HEK293 (cell line): ENCODE data around the gene NEU1.

Experiments
- CTCF ChIA-PET: fragments of 350-600 bp; formaldehyde crosslinking; extraction: SDS; loops from one replicate; lab custom pipeline; 2021; ENCODE audit warnings: antibody characterized with exemption; lab: Yijun Ruan, JAX
- POLR2A ChIA-PET: fragments of 300-600 bp; formaldehyde crosslinking; extraction: SDS; loops from one replicate; lab custom pipeline; 2020; ENCODE audit warnings: antibody characterized with exemption, inconsistent platforms; lab: Yijun Ruan, JAX
- H3K27ac ChIP-seq: fragments of 200-500 bp; sonication (Bioruptor generic); 2 replicates; pipeline ENCODE4 v1.5.1; 2014; ENCODE audit warnings: low read depth, low read length, control low read depth, inconsistent platforms; ENCODE audit errors: extremely low read depth
- H3K36me3 ChIP-seq, 2 experiments: fragments of 200-500 bp in 1 of 2; sonication (Bioruptor generic) in 1 of 2; 1 replicate in 1 of 2; 2 replicates in 1 of 2; pipeline ENCODE4 v1.5.1; 2014 to 2017; ENCODE audit warnings: inconsistent platforms in 2 of 2, low read length in 2 of 2; ENCODE audit not compliant: control insufficient read depth in 2 of 2, insufficient read depth in 1 of 2
- H3K4me1 ChIP-seq: fragments of 200-500 bp; sonication (Bioruptor generic); 2 replicates; pipeline ENCODE4 v1.5.1; 2014; ENCODE audit warnings: mild to moderate bottlenecking, low read length, inconsistent platforms; ENCODE audit not compliant: control insufficient read depth, insufficient read depth
- H3K4me3 ChIP-seq: 2 replicates; pipeline ENCODE4 v1.5.1; 2011; ENCODE audit warnings: low read depth, mild to moderate bottlenecking, control low read depth, low read length, moderate library complexity
- H3K9me3 ChIP-seq: fragments of 200-500 bp; sonication (Bioruptor generic); 2 replicates; pipeline ENCODE4 v1.5.1; 2014; ENCODE audit warnings: low read depth, low read length, inconsistent platforms; ENCODE audit not compliant: control insufficient read depth, insufficient read depth
- GLIS1 ChIP-seq: fragments of 450-650 bp; formaldehyde crosslinking; IDR thresholded peaks from 2 replicates; pipeline ENCODE4 v1.5.1; 2016; ENCODE audit warnings: missing biosample characterization, missing genetic modification characterization
- KLF10 ChIP-seq: fragments of 450-650 bp; IDR thresholded peaks from 2 replicates; pipeline ENCODE4 v1.5.1; 2018; ENCODE audit warnings: missing biosample characterization, mild to moderate bottlenecking, missing genetic modification characterization
- KLF9 ChIP-seq: fragments of 450-650 bp; formaldehyde crosslinking; IDR thresholded peaks from 2 replicates; pipeline ENCODE4 v1.5.1; 2016; ENCODE audit warnings: missing biosample characterization, missing genetic modification characterization, low read depth
- ZBTB8A ChIP-seq: fragments of 450-650 bp; formaldehyde crosslinking; IDR thresholded peaks from 2 replicates; pipeline ENCODE4 v1.5.1; 2016; ENCODE audit warnings: missing biosample characterization, missing genetic modification characterization
- ZEB2 ChIP-seq: fragments of 450-650 bp; formaldehyde crosslinking; IDR thresholded peaks from 2 replicates; pipeline ENCODE4 v1.5.1; 2016; ENCODE audit warnings: missing biosample characterization, missing genetic modification characterization
- ZNF133 ChIP-seq: fragments of 450-650 bp; formaldehyde crosslinking; IDR thresholded peaks from 2 replicates; pipeline ENCODE4 v1.5.1; 2016; ENCODE audit warnings: missing biosample characterization, missing genetic modification characterization
- ZNF2 ChIP-seq: fragments of 450-650 bp; formaldehyde crosslinking; IDR thresholded peaks from 2 replicates; pipeline ENCODE4 v1.5.1; 2016; ENCODE audit warnings: missing biosample characterization, missing genetic modification characterization
- ZNF248 ChIP-seq: fragments of 450-650 bp; formaldehyde crosslinking; IDR thresholded peaks from 2 replicates; pipeline ENCODE4 v1.5.1; 2017; ENCODE audit warnings: missing biosample characterization, missing genetic modification characterization
- ZNF555 ChIP-seq: fragments of 450-650 bp; formaldehyde crosslinking; conservative IDR thresholded peaks from 2 replicates; pipeline ENCODE4 v1.5.1; 2017; ENCODE audit warnings: missing biosample characterization, mild to moderate bottlenecking, missing genetic modification characterization, inconsistent platforms
- ZNF596 ChIP-seq: fragments of 450-650 bp; IDR thresholded peaks from 2 replicates; pipeline ENCODE4 v1.5.0; 2018; ENCODE audit warnings: missing biosample characterization, mild to moderate bottlenecking, missing genetic modification characterization, moderate library complexity
- ZNF629 ChIP-seq: fragments of 450-650 bp; formaldehyde crosslinking; IDR thresholded peaks from 2 replicates; pipeline ENCODE4 v1.5.1; 2017; ENCODE audit warnings: missing biosample characterization, missing genetic modification characterization
- ZNF654 ChIP-seq: fragments of 450-650 bp; formaldehyde crosslinking; IDR thresholded peaks from 2 replicates; pipeline ENCODE4 v1.5.1; 2016; ENCODE audit warnings: low read depth, missing biosample characterization, missing genetic modification characterization
- TF ChIP-seq, protein P1 (sequence below): fragments of 450-650 bp; formaldehyde crosslinking; IDR thresholded peaks from 2 replicates; pipeline ENCODE4 v1.5.1; 2016; ENCODE audit warnings: missing biosample characterization, missing genetic modification characterization
- TF ChIP-seq, protein P2 (sequence below): fragments of 450-650 bp; formaldehyde crosslinking; conservative IDR thresholded peaks from 2 replicates; pipeline ENCODE4 v1.5.1; 2016; ENCODE audit warnings: low read depth, missing biosample characterization, missing genetic modification characterization
- TF ChIP-seq, protein P3 (sequence below): fragments of 450-650 bp; formaldehyde crosslinking; IDR thresholded peaks from 2 replicates; pipeline ENCODE4 v1.5.1; 2016; ENCODE audit warnings: missing biosample characterization, missing genetic modification characterization
- TF ChIP-seq, protein P4 (sequence below): fragments of 450-650 bp; formaldehyde crosslinking; IDR thresholded peaks from 2 replicates; pipeline ENCODE4; 2016; ENCODE audit warnings: missing biosample characterization, missing genetic modification characterization
- TF ChIP-seq, protein P5 (sequence below): fragments of 450-650 bp; formaldehyde crosslinking; IDR thresholded peaks from 2 replicates; pipeline ENCODE4 v1.5.1; 2016; ENCODE audit warnings: missing biosample characterization, missing genetic modification characterization
- TF ChIP-seq, protein P6 (sequence below): IDR thresholded peaks from 2 replicates; pipeline ENCODE4 v1.6.1; 2011; ENCODE audit warnings: mild to moderate bottlenecking, low read depth, low read length, borderline replicate concordance
- TF ChIP-seq, protein P7 (sequence below): fragments of 450-650 bp; formaldehyde crosslinking; IDR thresholded peaks from 2 replicates; pipeline ENCODE4 v1.5.1; 2016; ENCODE audit warnings: missing biosample characterization, missing genetic modification characterization
- TF ChIP-seq, protein P8 (sequence below): fragments of 450-650 bp; formaldehyde crosslinking; IDR thresholded peaks from 2 replicates; pipeline ENCODE4 v1.5.1; 2016; ENCODE audit warnings: missing biosample characterization, missing genetic modification characterization, low read depth

NEU1 gene

DNA sequence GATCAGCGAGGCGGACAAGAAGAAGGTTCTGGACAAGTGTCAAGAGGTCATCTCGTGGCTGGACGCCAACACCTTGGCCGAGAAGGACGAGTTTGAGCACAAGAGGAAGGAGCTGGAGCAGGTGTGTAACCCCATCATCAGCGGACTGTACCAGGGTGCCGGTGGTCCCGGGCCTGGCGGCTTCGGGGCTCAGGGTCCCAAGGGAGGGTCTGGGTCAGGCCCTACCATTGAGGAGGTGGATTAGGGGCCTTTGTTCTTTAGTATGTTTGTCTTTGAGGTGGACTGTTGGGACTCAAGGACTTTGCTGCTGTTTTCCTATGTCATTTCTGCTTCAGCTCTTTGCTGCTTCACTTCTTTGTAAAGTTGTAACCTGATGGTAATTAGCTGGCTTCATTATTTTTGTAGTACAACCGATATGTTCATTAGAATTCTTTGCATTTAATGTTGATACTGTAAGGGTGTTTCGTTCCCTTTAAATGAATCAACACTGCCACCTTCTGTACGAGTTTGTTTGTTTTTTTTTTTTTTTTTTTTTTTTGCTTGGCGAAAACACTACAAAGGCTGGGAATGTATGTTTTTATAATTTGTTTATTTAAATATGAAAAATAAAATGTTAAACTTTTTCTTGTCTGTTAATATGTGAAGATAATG is 32.9 kb downstream of the NEU1 start (continued):
- TF ChIP-seq, protein P1, sequence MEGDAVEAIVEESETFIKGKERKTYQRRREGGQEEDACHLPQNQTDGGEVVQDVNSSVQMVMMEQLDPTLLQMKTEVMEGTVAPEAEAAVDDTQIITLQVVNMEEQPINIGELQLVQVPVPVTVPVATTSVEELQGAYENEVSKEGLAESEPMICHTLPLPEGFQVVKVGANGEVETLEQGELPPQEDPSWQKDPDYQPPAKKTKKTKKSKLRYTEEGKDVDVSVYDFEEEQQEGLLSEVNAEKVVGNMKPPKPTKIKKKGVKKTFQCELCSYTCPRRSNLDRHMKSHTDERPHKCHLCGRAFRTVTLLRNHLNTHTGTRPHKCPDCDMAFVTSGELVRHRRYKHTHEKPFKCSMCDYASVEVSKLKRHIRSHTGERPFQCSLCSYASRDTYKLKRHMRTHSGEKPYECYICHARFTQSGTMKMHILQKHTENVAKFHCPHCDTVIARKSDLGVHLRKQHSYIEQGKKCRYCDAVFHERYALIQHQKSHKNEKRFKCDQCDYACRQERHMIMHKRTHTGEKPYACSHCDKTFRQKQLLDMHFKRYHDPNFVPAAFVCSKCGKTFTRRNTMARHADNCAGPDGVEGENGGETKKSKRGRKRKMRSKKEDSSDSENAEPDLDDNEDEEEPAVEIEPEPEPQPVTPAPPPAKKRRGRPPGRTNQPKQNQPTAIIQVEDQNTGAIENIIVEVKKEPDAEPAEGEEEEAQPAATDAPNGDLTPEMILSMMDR (tag by site-specific recombination), result peak; percentile 57; the same call in 1 of the 2 replicates
- TF ChIP-seq, protein P2, sequence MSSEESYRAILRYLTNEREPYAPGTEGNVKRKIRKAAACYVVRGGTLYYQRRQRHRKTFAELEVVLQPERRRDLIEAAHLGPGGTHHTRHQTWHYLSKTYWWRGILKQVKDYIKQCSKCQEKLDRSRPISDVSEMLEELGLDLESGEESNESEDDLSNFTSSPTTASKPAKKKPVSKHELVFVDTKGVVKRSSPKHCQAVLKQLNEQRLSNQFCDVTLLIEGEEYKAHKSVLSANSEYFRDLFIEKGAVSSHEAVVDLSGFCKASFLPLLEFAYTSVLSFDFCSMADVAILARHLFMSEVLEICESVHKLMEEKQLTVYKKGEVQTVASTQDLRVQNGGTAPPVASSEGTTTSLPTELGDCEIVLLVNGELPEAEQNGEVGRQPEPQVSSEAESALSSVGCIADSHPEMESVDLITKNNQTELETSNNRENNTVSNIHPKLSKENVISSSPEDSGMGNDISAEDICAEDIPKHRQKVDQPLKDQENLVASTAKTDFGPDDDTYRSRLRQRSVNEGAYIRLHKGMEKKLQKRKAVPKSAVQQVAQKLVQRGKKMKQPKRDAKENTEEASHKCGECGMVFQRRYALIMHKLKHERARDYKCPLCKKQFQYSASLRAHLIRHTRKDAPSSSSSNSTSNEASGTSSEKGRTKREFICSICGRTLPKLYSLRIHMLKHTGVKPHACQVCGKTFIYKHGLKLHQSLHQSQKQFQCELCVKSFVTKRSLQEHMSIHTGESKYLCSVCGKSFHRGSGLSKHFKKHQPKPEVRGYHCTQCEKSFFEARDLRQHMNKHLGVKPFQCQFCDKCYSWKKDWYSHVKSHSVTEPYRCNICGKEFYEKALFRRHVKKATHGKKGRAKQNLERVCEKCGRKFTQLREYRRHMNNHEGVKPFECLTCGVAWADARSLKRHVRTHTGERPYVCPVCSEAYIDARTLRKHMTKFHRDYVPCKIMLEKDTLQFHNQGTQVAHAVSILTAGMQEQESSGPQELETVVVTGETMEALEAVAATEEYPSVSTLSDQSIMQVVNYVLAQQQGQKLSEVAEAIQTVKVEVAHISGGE (tag by site-specific recombination), result 0 out of 2 replicates have a peak, but pooled peaks have one; percentile 6
- TF ChIP-seq ZNF629 (peak; percentile 48), KLF10 (tag by site-specific recombination) (0 out of 2 replicates have a peak, but pooled peaks have one; percentile 18), ZEB2 (peak; percentile 85; the same call in 1 of the 2 replicates), ZNF654 (tag by site-specific recombination) (peak; percentile 93), ZNF2 (peak; percentile 86; the same call in 1 of the 2 replicates), ZBTB8A (0 out of 2 replicates have a peak, but pooled peaks have one; percentile 8)
- TF ChIP-seq, protein P3, sequence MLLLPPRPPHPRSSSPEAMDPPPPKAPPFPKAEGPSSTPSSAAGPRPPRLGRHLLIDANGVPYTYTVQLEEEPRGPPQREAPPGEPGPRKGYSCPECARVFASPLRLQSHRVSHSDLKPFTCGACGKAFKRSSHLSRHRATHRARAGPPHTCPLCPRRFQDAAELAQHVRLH, result 0 out of 2 replicates have a peak, but pooled peaks have one; percentile 15
- TF ChIP-seq, protein P4, sequence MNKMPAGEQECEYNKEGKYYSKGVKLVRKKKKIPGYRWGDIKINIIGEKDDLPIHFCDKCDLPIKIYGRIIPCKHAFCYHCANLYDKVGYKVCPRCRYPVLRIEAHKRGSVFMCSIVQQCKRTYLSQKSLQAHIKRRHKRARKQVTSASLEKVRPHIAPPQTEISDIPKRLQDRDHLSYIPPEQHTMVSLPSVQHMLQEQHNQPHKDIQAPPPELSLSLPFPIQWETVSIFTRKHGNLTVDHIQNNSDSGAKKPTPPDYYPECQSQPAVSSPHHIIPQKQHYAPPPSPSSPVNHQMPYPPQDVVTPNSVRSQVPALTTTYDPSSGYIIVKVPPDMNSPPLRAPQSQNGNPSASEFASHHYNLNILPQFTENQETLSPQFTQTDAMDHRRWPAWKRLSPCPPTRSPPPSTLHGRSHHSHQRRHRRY (tag by site-specific recombination), result peak; percentile 93
- TF ChIP-seq, all 188 proteins: peak for 25

DNA sequence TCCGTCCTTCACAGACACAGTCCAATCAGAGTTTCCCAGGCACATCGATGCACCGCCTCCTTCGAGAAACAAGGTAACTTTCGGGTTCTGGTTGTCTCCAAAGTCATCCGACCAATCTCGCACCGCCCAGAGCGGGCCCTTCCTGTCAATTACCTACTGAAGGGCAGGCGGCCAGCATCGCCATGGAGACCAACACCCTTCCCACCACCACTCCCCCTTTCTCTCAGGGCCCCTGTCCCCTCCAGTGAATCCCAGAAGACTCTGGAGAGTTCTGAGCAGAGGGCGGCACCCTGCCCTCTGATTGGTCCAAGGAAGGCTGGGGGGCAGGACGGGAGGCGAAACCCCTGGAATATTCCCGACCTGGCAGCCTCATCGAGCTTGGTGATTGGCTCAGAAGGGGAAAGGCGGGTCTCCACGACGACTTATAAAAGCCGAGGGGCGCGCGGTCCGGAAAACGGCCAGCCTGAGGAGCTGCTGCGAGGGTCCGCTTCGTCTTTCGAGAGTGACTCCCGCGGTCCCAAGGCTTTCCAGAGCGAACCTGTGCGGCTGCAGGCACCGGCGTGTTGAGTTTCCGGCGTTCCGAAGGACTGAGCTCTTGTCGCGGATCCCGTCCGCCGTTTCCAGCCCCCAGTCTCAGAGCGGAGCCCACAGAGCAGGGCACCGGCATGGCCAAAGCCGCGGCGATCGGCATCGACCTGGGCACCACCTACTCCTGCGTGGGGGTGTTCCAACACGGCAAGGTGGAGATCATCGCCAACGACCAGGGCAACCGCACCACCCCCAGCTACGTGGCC is 35.1 kb downstream of the NEU1 start, which contains the start of gene HSPA1B:
Gene HSPA1B, plus strand, starts transcription at position 453 of the 794 bp plus-strand sequence. Its CDS starts 213 bp downstream, at position 666.
- POLR2A ChIA-PET, result interaction anchor here (0.6 to 4.5 kb wide), 99 partner anchors 9 to 1723 kb away, joined by 3 to 206 read pairs (median 5); partner anchors contain the start of genes ABHD16A, APOM, ATF6B and ATP6V1G2
- peak within 1 kb of the TSS; percentile 69 for H3K27ac ChIP-seq
- H3K9me3 ChIP-seq, result no peaks in the 10 kb centered on the region
- CTCF ChIA-PET, result interaction anchor here (0.5 to 1.7 kb wide), 11 partner anchors 8 to 281 kb away, joined by 3 to 5 read pairs (median 4); partner anchors contain the start of genes ATP6V1G2, CLIC1 and LSM2
- H3K4me3 ChIP-seq, result peak within 1 kb of the TSS; percentile 65
- H3K4me1 ChIP-seq, result no peaks in the 10 kb centered on the region
- peaks cover 0 to 24% of the 10 kb centered on the region in 2 experiments; a peak in 2 of 3 replicates for H3K36me3 ChIP-seq
- TF ChIP-seq KLF9 (tag by site-specific recombination), result peak; percentile 79
- no peak for TF ChIP-seq ZNF248 (tag by site-specific recombination)
- TF ChIP-seq ZNF596 (tag by site-specific recombination), result no peak
- TF ChIP-seq, protein P5, sequence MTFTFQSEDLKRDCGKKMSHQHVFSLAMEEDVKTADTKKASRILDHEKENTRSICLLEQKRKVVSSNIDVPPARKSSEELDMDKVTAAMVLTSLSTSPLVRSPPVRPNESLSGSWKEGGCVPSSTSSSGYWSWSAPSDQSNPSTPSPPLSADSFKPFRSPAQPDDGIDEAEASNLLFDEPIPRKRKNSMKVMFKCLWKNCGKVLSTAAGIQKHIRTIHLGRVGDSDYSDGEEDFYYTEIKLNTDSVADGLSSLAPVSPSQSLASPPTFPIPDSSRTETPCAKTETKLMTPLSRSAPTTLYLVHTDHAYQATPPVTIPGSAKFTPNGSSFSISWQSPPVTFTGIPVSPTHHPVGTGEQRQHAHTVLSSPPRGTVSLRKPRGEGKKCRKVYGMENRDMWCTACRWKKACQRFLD (tag by site-specific recombination), result no peak
- TF ChIP-seq, protein P6, sequence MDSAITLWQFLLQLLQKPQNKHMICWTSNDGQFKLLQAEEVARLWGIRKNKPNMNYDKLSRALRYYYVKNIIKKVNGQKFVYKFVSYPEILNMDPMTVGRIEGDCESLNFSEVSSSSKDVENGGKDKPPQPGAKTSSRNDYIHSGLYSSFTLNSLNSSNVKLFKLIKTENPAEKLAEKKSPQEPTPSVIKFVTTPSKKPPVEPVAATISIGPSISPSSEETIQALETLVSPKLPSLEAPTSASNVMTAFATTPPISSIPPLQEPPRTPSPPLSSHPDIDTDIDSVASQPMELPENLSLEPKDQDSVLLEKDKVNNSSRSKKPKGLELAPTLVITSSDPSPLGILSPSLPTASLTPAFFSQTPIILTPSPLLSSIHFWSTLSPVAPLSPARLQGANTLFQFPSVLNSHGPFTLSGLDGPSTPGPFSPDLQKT, result no peak
- TF ChIP-seq, protein P7, sequence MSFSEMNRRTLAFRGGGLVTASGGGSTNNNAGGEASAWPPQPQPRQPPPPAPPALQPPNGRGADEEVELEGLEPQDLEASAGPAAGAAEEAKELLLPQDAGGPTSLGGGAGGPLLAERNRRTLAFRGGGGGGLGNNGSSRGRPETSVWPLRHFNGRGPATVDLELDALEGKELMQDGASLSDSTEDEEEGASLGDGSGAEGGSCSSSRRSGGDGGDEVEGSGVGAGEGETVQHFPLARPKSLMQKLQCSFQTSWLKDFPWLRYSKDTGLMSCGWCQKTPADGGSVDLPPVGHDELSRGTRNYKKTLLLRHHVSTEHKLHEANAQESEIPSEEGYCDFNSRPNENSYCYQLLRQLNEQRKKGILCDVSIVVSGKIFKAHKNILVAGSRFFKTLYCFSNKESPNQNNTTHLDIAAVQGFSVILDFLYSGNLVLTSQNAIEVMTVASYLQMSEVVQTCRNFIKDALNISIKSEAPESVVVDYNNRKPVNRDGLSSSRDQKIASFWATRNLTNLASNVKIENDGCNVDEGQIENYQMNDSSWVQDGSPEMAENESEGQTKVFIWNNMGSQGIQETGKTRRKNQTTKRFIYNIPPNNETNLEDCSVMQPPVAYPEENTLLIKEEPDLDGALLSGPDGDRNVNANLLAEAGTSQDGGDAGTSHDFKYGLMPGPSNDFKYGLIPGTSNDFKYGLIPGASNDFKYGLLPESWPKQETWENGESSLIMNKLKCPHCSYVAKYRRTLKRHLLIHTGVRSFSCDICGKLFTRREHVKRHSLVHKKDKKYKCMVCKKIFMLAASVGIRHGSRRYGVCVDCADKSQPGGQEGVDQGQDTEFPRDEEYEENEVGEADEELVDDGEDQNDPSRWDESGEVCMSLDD (tag by site-specific recombination), result peak; percentile 52; the same call in 1 of the 2 replicates
- no peak for TF ChIP-seq ZNF555 (tag by site-specific recombination)
- TF ChIP-seq ZNF133, result no peak
- TF ChIP-seq, protein P8, sequence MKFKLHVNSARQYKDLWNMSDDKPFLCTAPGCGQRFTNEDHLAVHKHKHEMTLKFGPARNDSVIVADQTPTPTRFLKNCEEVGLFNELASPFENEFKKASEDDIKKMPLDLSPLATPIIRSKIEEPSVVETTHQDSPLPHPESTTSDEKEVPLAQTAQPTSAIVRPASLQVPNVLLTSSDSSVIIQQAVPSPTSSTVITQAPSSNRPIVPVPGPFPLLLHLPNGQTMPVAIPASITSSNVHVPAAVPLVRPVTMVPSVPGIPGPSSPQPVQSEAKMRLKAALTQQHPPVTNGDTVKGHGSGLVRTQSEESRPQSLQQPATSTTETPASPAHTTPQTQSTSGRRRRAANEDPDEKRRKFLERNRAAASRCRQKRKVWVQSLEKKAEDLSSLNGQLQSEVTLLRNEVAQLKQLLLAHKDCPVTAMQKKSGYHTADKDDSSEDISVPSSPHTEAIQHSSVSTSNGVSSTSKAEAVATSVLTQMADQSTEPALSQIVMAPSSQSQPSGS (tag by site-specific recombination), result no peak
- TF ChIP-seq GLIS1 (tag by site-specific recombination), result peak; percentile 31; the same call in 1 of the 2 replicates
- TF ChIP-seq ZNF2, result peak; percentile 88; the same call in 1 of the 2 replicates
